GM21528 (cell line): ENCODE measurements around the gene ATP8A1.
"Not testable (repeated sequence)": the region's sequence is repeated elsewhere in the genome, so short reads cannot be mapped to it uniquely, and the experiment has no call there.

Source experiments
- ATAC-seq: cut with Tn5 transposase; IDR thresholded peaks from one replicate; pipeline ENCODE4 v1.9.1; 2021; ENCODE audit warnings: mild to moderate bottlenecking, moderate library complexity; ENCODE audit not compliant: unreplicated experiment, low FRiP score

Gene ATP8A1

GRCh38 chr4:42519803-42520417 lies 137.0 kb downstream of the ATP8A1 start:
- no peak for ATAC-seq

- ATAC-seq: no peak
These were observed 141.6 kb downstream of the ATP8A1 start for GRCh38 chr4:42515156-42515884.

- no peak for ATAC-seq
These were observed 143.0 kb downstream of the ATP8A1 start for GRCh38 chr4:42513748-42514492.

GRCh38 chr4:42512226-42512625 lies 144.7 kb downstream of the ATP8A1 start:
- no peak for ATAC-seq

GRCh38 chr4:42510225-42510624 lies 146.7 kb downstream of the ATP8A1 start:
- no peak for ATAC-seq

GRCh38 chr4:42501624-42502401 lies 155.1 kb downstream of the ATP8A1 start:
- ATAC-seq: no peak

GRCh38 chr4:42498040-42498439 lies 158.9 kb downstream of the ATP8A1 start:
- ATAC-seq: no peak

GRCh38 chr4:42497142-42497910 lies 159.6 kb downstream of the ATP8A1 start:
- no peak for ATAC-seq

- no peak for ATAC-seq
These were observed 163.9 kb downstream of the ATP8A1 start for GRCh38 chr4:42492962-42493361.

GRCh38 chr4:42490015-42490414 lies 166.9 kb downstream of the ATP8A1 start:
- ATAC-seq: no peak

- ATAC-seq: peak; percentile 79
These were observed 167.8 kb downstream of the ATP8A1 start for GRCh38 chr4:42489095-42489494.

GRCh38 chr4:42488554-42488953 lies 168.4 kb downstream of the ATP8A1 start:
- ATAC-seq: peak; percentile 9

- peak; percentile 84 for ATAC-seq
These were observed 168.8 kb downstream of the ATP8A1 start for GRCh38 chr4:42488114-42488513.

GRCh38 chr4:42487230-42487629 lies 169.7 kb downstream of the ATP8A1 start:
- no peak for ATAC-seq

GRCh38 chr4:42486156-42486555 lies 170.7 kb downstream of the ATP8A1 start:
- not testable (repeated sequence) for ATAC-seq

- no peak for ATAC-seq
These were observed 172.3 kb downstream of the ATP8A1 start for GRCh38 chr4:42484630-42485029.

- no peak for ATAC-seq
These were observed 173.2 kb downstream of the ATP8A1 start for GRCh38 chr4:42483426-42484379.

GRCh38 chr4:42482516-42483327 lies 174.2 kb downstream of the ATP8A1 start:
- ATAC-seq: no peak
